Body of pancreas (tissue), 4 donors: ENCODE data around the gene THEM5.

ENCODE experiments used
- POLR2A ChIP-seq, 3 donors: fragments of 450-650 bp; IDR thresholded peaks; one replicate each; pipeline ENCODE4 v1.6.1; 2016; ENCODE audit warnings: antibody characterized with exemption in 3 of 3, mild to moderate bottlenecking in 2 of 3
- TF ChIP-seq, protein P1 (sequence below), 7 experiments: fragments of 450-650 bp in 4 of 7; fragments of 200-600 bp in 3 of 7; sonication (generic) in 3 of 7; IDR thresholded peaks; one replicate each; pipeline ENCODE4 v1.5.1; 2016 to 2019; ENCODE audit warnings: antibody characterized with exemption in 7 of 7

DNA sequence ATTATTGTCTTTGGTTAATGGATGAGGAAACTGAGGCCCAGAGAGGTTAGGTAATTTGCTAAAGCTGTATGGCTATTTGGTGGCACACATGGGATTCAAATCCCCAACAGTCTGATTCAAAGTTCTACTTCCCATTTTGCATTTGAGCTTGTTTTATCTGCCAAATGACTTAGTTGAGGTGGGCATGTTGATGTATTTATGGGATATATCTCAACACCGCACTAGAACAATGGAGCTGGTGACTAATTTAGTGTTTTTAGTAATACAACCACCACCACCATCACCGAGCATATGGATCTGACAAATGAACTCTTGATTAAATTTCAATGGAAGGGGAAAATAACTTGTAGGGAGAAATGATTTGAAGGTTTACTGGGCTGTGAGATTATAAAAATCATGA lies 29.0 kb upstream of the THEM5 start:
- TF ChIP-seq, protein P1, sequence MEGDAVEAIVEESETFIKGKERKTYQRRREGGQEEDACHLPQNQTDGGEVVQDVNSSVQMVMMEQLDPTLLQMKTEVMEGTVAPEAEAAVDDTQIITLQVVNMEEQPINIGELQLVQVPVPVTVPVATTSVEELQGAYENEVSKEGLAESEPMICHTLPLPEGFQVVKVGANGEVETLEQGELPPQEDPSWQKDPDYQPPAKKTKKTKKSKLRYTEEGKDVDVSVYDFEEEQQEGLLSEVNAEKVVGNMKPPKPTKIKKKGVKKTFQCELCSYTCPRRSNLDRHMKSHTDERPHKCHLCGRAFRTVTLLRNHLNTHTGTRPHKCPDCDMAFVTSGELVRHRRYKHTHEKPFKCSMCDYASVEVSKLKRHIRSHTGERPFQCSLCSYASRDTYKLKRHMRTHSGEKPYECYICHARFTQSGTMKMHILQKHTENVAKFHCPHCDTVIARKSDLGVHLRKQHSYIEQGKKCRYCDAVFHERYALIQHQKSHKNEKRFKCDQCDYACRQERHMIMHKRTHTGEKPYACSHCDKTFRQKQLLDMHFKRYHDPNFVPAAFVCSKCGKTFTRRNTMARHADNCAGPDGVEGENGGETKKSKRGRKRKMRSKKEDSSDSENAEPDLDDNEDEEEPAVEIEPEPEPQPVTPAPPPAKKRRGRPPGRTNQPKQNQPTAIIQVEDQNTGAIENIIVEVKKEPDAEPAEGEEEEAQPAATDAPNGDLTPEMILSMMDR (IDR thresholded peaks at IDR 0.05), result no peak
- TF ChIP-seq POLR2A (IDR thresholded peaks at IDR 0.05), result no peak
